Osteoblast (primary cell): ENCODE results near the gene NSMCE1. TPM values are rescaled to one million over a fixed set of nuclear protein-coding genes. Genes with fewer than 3 reads are reported as not detected.
"Not testable (repeated sequence)": the region's sequence is repeated elsewhere in the genome, so short reads cannot be mapped to it uniquely, and the experiment has no call there.

Experiments used
- DNase-seq: peaks from one replicate; pipeline ENCODE4 v3.0.0; 2011; ENCODE audit warnings: low spot score, mixed read lengths; ENCODE audit not compliant: insufficient read length; ENCODE audit errors: missing footprints
- H2AFZ ChIP-seq: 2 replicates; pipeline ENCODE4 v1.6.0; 2011; ENCODE audit warnings: mild to moderate bottlenecking, low read length
- H3K27ac ChIP-seq: 2 replicates; pipeline ENCODE4 v1.5.1; 2011; ENCODE audit warnings: mild to moderate bottlenecking, low read depth, low read length, moderate library complexity
- H3K27me3 ChIP-seq: 2 replicates; pipeline ENCODE4 v1.6.0; 2012; ENCODE audit warnings: mild to moderate bottlenecking, control low read depth, inconsistent platforms, low read length, moderate library complexity; ENCODE audit not compliant: insufficient read depth
- H3K36me3 ChIP-seq: 2 replicates; pipeline ENCODE4 v1.5.1; 2011; ENCODE audit warnings: mild to moderate bottlenecking, low read length, control low read depth, moderate library complexity; ENCODE audit not compliant: insufficient read depth
- H3K4me1 ChIP-seq: 2 replicates; pipeline ENCODE4 v1.5.1; 2011; ENCODE audit warnings: mild to moderate bottlenecking, low read length, control low read depth, moderate library complexity; ENCODE audit not compliant: insufficient read depth
- H3K4me2 ChIP-seq: 2 replicates; pipeline ENCODE4 v1.6.0; 2011; ENCODE audit warnings: mild to moderate bottlenecking, low read length; ENCODE audit not compliant: insufficient read depth
- H3K4me3 ChIP-seq: fragments of 200-600 bp; sonication (generic); 3 replicates; pipeline ENCODE4 v1.5.1; 2012; ENCODE audit warnings: mild to moderate bottlenecking, low read length, inconsistent platforms; ENCODE audit not compliant: insufficient read depth
- H3K79me2 ChIP-seq: 2 replicates; pipeline ENCODE4 v1.6.0; 2012; ENCODE audit warnings: mild to moderate bottlenecking, low read length, control low read depth, inconsistent platforms; ENCODE audit not compliant: insufficient read depth
- H3K9me3 ChIP-seq: 2 replicates; pipeline ENCODE4 v1.5.1; 2011; ENCODE audit warnings: low read depth, low read length, control low read depth
- H4K20me1 ChIP-seq: 2 replicates; pipeline ENCODE4 v1.6.0; 2012; ENCODE audit warnings: mild to moderate bottlenecking, low read length, control low read depth; ENCODE audit not compliant: insufficient read depth
- CTCF ChIP-seq: IDR thresholded peaks from 2 replicates; pipeline ENCODE4 v1.5.1; 2011; ENCODE audit warnings: mild to moderate bottlenecking, low read depth, low read length, moderate library complexity; ENCODE audit errors: extremely low read depth
- total RNA-seq: library from RNA; depleted of rRNA; stranded (reverse); fragments of >200 nt; gene quantifications from 2 replicates; pipeline ENCODE4 v1.2.3, GENCODE V29; 2012

Gene NSMCE1
- total RNA-seq, 1 donor, result 57.9 TPM

- no peaks in the 10 kb centered on the region for H3K9me3 ChIP-seq
- no peak overlapping the region for H2AFZ ChIP-seq
- H3K4me3 ChIP-seq, result no peak overlapping the region
- DNase-seq, result no peak
- H3K79me2 ChIP-seq, result no peaks in the 10 kb centered on the region
- no peak overlapping the region for H3K27ac ChIP-seq
- no peaks in the 10 kb centered on the region for H3K27me3 ChIP-seq
- H3K4me1 ChIP-seq, result peaks cover 9% of the 10 kb centered on the region
- no peaks in the 10 kb centered on the region for H3K36me3 ChIP-seq
- no peaks in the 10 kb centered on the region for H4K20me1 ChIP-seq
- no peak overlapping the region for H3K4me2 ChIP-seq
- no peak for TF ChIP-seq CTCF
Observed at GRCh38 chr16:27291106-27291505, 22.5 kb upstream of the NSMCE1 start.

GRCh38 chr16:27290562-27290961 is 22.0 kb upstream of the NSMCE1 start:
- H3K4me3 ChIP-seq, result no peak overlapping the region
- no peak for DNase-seq

GRCh38 chr16:27289669-27290068 is 21.1 kb upstream of the NSMCE1 start:
- TF ChIP-seq CTCF, result no peak
- Histone ChIP-seq H3K36me3 (no peaks in the 10 kb centered on the region), H2AFZ (no peak overlapping the region), H3K9me3 (no peaks in the 10 kb centered on the region), H3K27me3 (no peaks in the 10 kb centered on the region), H3K27ac (no peak overlapping the region), H3K4me3 (no peak overlapping the region), H4K20me1 (no peaks in the 10 kb centered on the region), H3K4me1 (peaks cover 13% of the 10 kb centered on the region), H3K79me2 (no peaks in the 10 kb centered on the region), H3K4me2 (no peak overlapping the region)
- no peak for DNase-seq

More at GRCh38 chr16:27290562-27290961, 22.0 kb upstream of the NSMCE1 start:
- Histone ChIP-seq H4K20me1 (no peaks in the 10 kb centered on the region), H3K4me1 (peaks cover 13% of the 10 kb centered on the region), H3K79me2 (no peaks in the 10 kb centered on the region), H3K27me3 (no peaks in the 10 kb centered on the region), H3K9me3 (no peaks in the 10 kb centered on the region), H3K4me2 (no peak overlapping the region), H3K36me3 (no peaks in the 10 kb centered on the region), H3K27ac (no peak overlapping the region), H2AFZ (no peak overlapping the region)
- no peak for TF ChIP-seq CTCF

GRCh38 chr16:27288313-27288712 is 19.7 kb upstream of the NSMCE1 start:
- H3K4me1 ChIP-seq, result peaks cover 13% of the 10 kb centered on the region
- not testable (repeated sequence) for DNase-seq, H4K20me1 ChIP-seq, H3K4me3 ChIP-seq, H2AFZ ChIP-seq, H3K27me3 ChIP-seq, H3K36me3 ChIP-seq, H3K27ac ChIP-seq, H3K4me2 ChIP-seq, H3K9me3 ChIP-seq, H3K79me2 ChIP-seq
